ENCODE data around the gene LHFPL6. TPM values are rescaled to one million over a fixed set of nuclear protein-coding genes. Genes with fewer than 3 reads are reported as not detected.

Gene LHFPL6
- total RNA-seq, 1 experiment from 2014 or later: 25.7 TPM

GRCh38 chr13:39515224-39515714, 87.7 kb downstream of the LHFPL6 start:
- no peaks in the 10 kb centered on the region for H3K27me3 ChIP-seq (ENCODE audit: control insufficient read depth, insufficient read depth, low read length)
- BruUV-seq (replicated peaks): no TSS peak
- no peaks in the 10 kb centered on the region for H3K36me3 ChIP-seq (ENCODE audit: control insufficient read depth, insufficient read depth, low read length)
- in situ Hi-C loops (cut with HindIII; ENCODE audit: low pct_unique_long_range_greater_than_20kb, low sequenced_read_pairs) (no loop called here), intact Hi-C loops (cut with micrococcal nuclease; ENCODE audit: unreplicated experiment) (no loop called here)
- DNase-seq (ENCODE audit: low read depth, low spot score) (no peak), ATAC-seq (no peak)
- no peak overlapping the region for H3K4me3 ChIP-seq (ENCODE audit: low read depth in 2 of 2, low read length in 2 of 2)
- TF ChIP-seq CTCF (IDR thresholded peaks at IDR 0.05): no peak
- TF ChIP-seq POLR2AphosphoS5 (IDR thresholded peaks at IDR 0.05; ENCODE audit: low read depth, low read length): no peak
- no peak for TF ChIP-seq REST (IDR thresholded peaks at IDR 0.05; ENCODE audit: insufficient read depth in 1 of 2, low read depth in 2 of 2, low read length in 1 of 2)
- H3K9me3 ChIP-seq (ENCODE audit: control insufficient read depth, insufficient read depth, low read depth, low read length): no peaks in the 10 kb centered on the region
- ChIA-PET CTCF (no interaction called here), POLR2A (interaction anchor here (0.5 kb wide), 1 partner anchor 81 kb away, joined by 3 read pairs; no protein-coding TSS in a partner anchor)
- H3K27ac ChIP-seq (ENCODE audit: low read length): 0 out of 2 replicates have a peak overlapping the region, but pooled peaks have one; percentile 17
- H3K4me1 ChIP-seq (ENCODE audit: control insufficient read depth, insufficient read depth, low read length): peaks cover 10% of the 10 kb centered on the region

- no TSS peak for BruUV-seq (replicated peaks)
- H3K4me1 ChIP-seq (ENCODE audit: control insufficient read depth, insufficient read depth, low read length): peaks cover 10% of the 10 kb centered on the region
- CTCF ChIA-PET: no interaction called here
- H3K9me3 ChIP-seq (ENCODE audit: control insufficient read depth, insufficient read depth, low read depth, low read length): no peaks in the 10 kb centered on the region
- no peak overlapping the region for H3K27ac ChIP-seq (ENCODE audit: low read length)
- in situ Hi-C loops (cut with HindIII; ENCODE audit: low pct_unique_long_range_greater_than_20kb, low sequenced_read_pairs) (no loop called here), intact Hi-C loops (cut with micrococcal nuclease; ENCODE audit: unreplicated experiment) (no loop called here)
- DNase-seq (ENCODE audit: low read depth, low spot score) (no peak), ATAC-seq (no peak)
- POLR2A ChIA-PET: interaction anchor here (0.5 kb wide), 1 partner anchor 11 kb away, joined by 3 read pairs; no protein-coding TSS in a partner anchor
- TF ChIP-seq CTCF (IDR thresholded peaks at IDR 0.05) (no peak), REST (IDR thresholded peaks at IDR 0.05; ENCODE audit: insufficient read depth in 1 of 2, low read depth in 2 of 2, low read length in 1 of 2) (no peak), POLR2AphosphoS5 (IDR thresholded peaks at IDR 0.05; ENCODE audit: low read depth, low read length) (no peak), TCF7L2 (IDR thresholded peaks at IDR 0.05; ENCODE audit: low read depth, low read length) (no peak), SIN3A (IDR thresholded peaks at IDR 0.05; ENCODE audit: borderline replicate concordance, insufficient read depth, low read depth, low read length) (no peak)
- no peaks in the 10 kb centered on the region for H3K27me3 ChIP-seq (ENCODE audit: control insufficient read depth, insufficient read depth, low read length)
- H3K4me3 ChIP-seq (ENCODE audit: low read depth in 2 of 2, low read length in 2 of 2): no peak overlapping the region
- no peaks in the 10 kb centered on the region for H3K36me3 ChIP-seq (ENCODE audit: control insufficient read depth, insufficient read depth, low read length)
Observed at GRCh38 chr13:39512687-39513086, 90.3 kb downstream of the LHFPL6 start.

All from Panc1 (cell line).